ENCODE data around the gene ACAA1. TPM values are rescaled to one million over a fixed set of nuclear protein-coding genes. Genes with fewer than 3 reads are reported as not detected.

The ACAA1 gene
- total and polyA plus RNA-seq, 2 donors (not counting 1 experiment from before 2014, with no cell fraction given), result 98.4 to 143 TPM

- H3K4me2 ChIP-seq (replicated peaks; ENCODE audit: low read depth, low read length, poor library complexity, severe bottlenecking), result no peak overlapping the region
- intact Hi-C loops (cut with micrococcal nuclease), result no loop called here
- Mint-ChIP-seq H3K4me1 (peaks cover 8% of the 10 kb centered on the region), H3K9me3 (ENCODE audit: insufficient read depth) (no peaks in the 10 kb centered on the region), H3K27me3 (no peaks in the 10 kb centered on the region), H3K27ac (no peak overlapping the region), H3K4me3 (no peak overlapping the region)
- no peak overlapping the region for H3K9ac ChIP-seq (ENCODE audit: low read length)
- H3K9me3 ChIP-seq (ENCODE audit: control extremely low read depth in 1 of 3, control insufficient read depth in 2 of 3, insufficient read depth in 1 of 3, low read length in 2 of 3), result no peaks in the 10 kb centered on the region
- H3K27ac ChIP-seq (ENCODE audit: low read length in 2 of 2), result no peak overlapping the region
- 100% methylated on average over 3 of the region's 5 CpGs for WGBS (ENCODE audit: insufficient coverage)
- DNase-seq (no peak), ATAC-seq (ENCODE audit: low read depth) (no peak)
- H3K4me3 ChIP-seq (ENCODE audit: control extremely low read depth in 1 of 5, extremely low read depth in 1 of 5, insufficient read depth in 1 of 5, low read depth in 2 of 5, low read length in 4 of 5), result no peak overlapping the region
- H4K20me1 ChIP-seq (ENCODE audit: control insufficient read depth, insufficient read depth, low read length, poor library complexity, severe bottlenecking), result peaks cover 52% of the 10 kb centered on the region
- peaks cover 36% of the 10 kb centered on the region for H3K79me2 ChIP-seq (ENCODE audit: control insufficient read depth, insufficient read depth, low read length)
- ChIA-PET POLR2A (no interaction called here), CTCF (no interaction called here)
- peaks cover 0 to 6% of the 10 kb centered on the region in 2 donors for H3K4me1 ChIP-seq (ENCODE audit: control insufficient read depth in 2 of 2, insufficient read depth in 2 of 2, low read length in 2 of 2)
- peaks cover 7 to 92% of the 10 kb centered on the region in 2 experiments for H3K36me3 ChIP-seq (replicated peaks in 1 of 2; ENCODE audit: control extremely low read depth in 1 of 2, control insufficient read depth in 1 of 2, extremely low read depth in 1 of 2, insufficient read depth in 2 of 2, low read length in 1 of 2)
- no peaks in the 10 kb centered on the region for H3K27me3 ChIP-seq (replicated peaks in 1 of 4; ENCODE audit: control extremely low read depth in 1 of 4, control insufficient read depth in 3 of 4, insufficient read depth in 4 of 4, low read length in 3 of 4)
- TF ChIP-seq EZH2 (IDR thresholded peaks at IDR 0.05; ENCODE audit: borderline replicate concordance, insufficient read depth, low read depth, low read length, poor library complexity, severe bottlenecking) (no peak), CTCF (IDR thresholded peaks at IDR 0.05) (no peak)
- H2AFZ ChIP-seq (ENCODE audit: insufficient read depth, low read depth, low read length, poor library complexity, severe bottlenecking), result no peak overlapping the region
Observed at GRCh38 chr3:38129058-38129457, 7.9 kb downstream of the ACAA1 start.

DNA sequence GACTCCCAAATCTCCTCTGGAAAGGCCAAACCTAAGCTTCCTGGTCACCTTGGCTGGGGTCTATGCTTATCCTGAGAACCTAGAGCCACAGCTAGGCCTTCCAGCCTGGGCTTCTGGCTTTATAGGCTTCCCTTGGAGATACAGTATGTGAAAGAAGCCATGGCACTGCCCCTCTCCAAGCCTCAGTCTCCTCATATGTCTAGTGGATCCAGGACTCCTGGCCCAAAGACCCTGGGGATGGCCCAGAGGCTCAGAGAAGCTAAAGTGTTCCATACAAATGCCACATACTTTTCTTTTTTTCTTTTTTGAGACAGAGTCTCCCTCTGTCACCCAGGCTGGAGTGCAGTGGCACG lies 8.6 kb downstream of the ACAA1 start:
- POLR2A ChIA-PET, result interaction anchor here (0.6 kb wide), 1 partner anchor 140 kb away, joined by 6 read pairs; no protein-coding TSS in a partner anchor
- CTCF ChIA-PET, result no interaction called here

More for the DNA sequence above, 8.6 kb downstream of the ACAA1 start:
- Histone ChIP-seq H3K36me3 (replicated peaks in 1 of 2; ENCODE audit: control extremely low read depth in 1 of 2, control insufficient read depth in 1 of 2, extremely low read depth in 1 of 2, insufficient read depth in 2 of 2, low read length in 1 of 2) (peaks cover 8 to 89% of the 10 kb centered on the region in 2 experiments), H3K4me1 (ENCODE audit: control insufficient read depth in 2 of 2, insufficient read depth in 2 of 2, low read length in 2 of 2) (peaks cover 0 to 6% of the 10 kb centered on the region in 2 donors), H3K9ac (ENCODE audit: low read length) (no peak overlapping the region), H2AFZ (ENCODE audit: insufficient read depth, low read depth, low read length, poor library complexity, severe bottlenecking) (no peak overlapping the region), H3K4me2 (replicated peaks; ENCODE audit: low read depth, low read length, poor library complexity, severe bottlenecking) (no peak overlapping the region), H3K27ac (ENCODE audit: low read length in 2 of 2) (no peak overlapping the region), H3K9me3 (ENCODE audit: control extremely low read depth in 1 of 3, control insufficient read depth in 2 of 3, insufficient read depth in 1 of 3, low read length in 2 of 3) (no peaks in the 10 kb centered on the region), H3K79me2 (ENCODE audit: control insufficient read depth, insufficient read depth, low read length) (peaks cover 28% of the 10 kb centered on the region), H3K4me3 (ENCODE audit: control extremely low read depth in 1 of 5, extremely low read depth in 1 of 5, insufficient read depth in 1 of 5, low read depth in 2 of 5, low read length in 4 of 5) (no peak overlapping the region), H3K27me3 (replicated peaks in 1 of 4; ENCODE audit: control extremely low read depth in 1 of 4, control insufficient read depth in 3 of 4, insufficient read depth in 4 of 4, low read length in 3 of 4) (no peaks in the 10 kb centered on the region), H4K20me1 (ENCODE audit: control insufficient read depth, insufficient read depth, low read length, poor library complexity, severe bottlenecking) (peaks cover 44% of the 10 kb centered on the region)
- H3K27me3 Mint-ChIP-seq, result no peaks in the 10 kb centered on the region
- ATAC-seq (ENCODE audit: low read depth) (no peak), DNase-seq (no peak)
- H3K4me3 Mint-ChIP-seq, result no peak overlapping the region
- WGBS (ENCODE audit: insufficient coverage), result 100% methylated on average over 1 of the region's 1 CpG
- peaks cover 8% of the 10 kb centered on the region for H3K4me1 Mint-ChIP-seq
- intact Hi-C loops (cut with micrococcal nuclease), result no loop called here
- H3K27ac Mint-ChIP-seq, result no peak overlapping the region
- no peaks in the 10 kb centered on the region for H3K9me3 Mint-ChIP-seq (ENCODE audit: insufficient read depth)
- TF ChIP-seq EZH2 (IDR thresholded peaks at IDR 0.05; ENCODE audit: borderline replicate concordance, insufficient read depth, low read depth, low read length, poor library complexity, severe bottlenecking), result no peak
- no peak for TF ChIP-seq CTCF (IDR thresholded peaks at IDR 0.05)

Measured in B cell (primary cell).